Measurements from ENCODE around the gene TUBGCP3.

GRCh38 chr13:112614835-112615234, 26.9 kb upstream of the TUBGCP3 start:
- no peak for TF ChIP-seq CTCF (IDR thresholded peaks at IDR 0.05)
- TF ChIP-seq POLR2AphosphoS5 (IDR thresholded peaks at IDR 0.05): no peak
